ENCODE results near the gene FBXO8. TPM values are rescaled to one million over a fixed set of nuclear protein-coding genes. Genes with fewer than 3 reads are reported as not detected.

FBXO8 gene
- total RNA-seq, 1 experiment from 2014 or later = 5.8 TPM

GRCh38 chr4:174214101-174214878 is 69.2 kb downstream of the FBXO8 start:
- H3K4me3 ChIP-seq (ENCODE audit: low read depth in 2 of 2, low read length in 2 of 2) = peak overlapping the region; percentile 4 to 30; a peak in 3 of 4 replicates
- no peak for ATAC-seq
- TF ChIP-seq TCF7L2 (IDR thresholded peaks at IDR 0.05; ENCODE audit: low read depth, low read length) = peak; percentile 61; the same call in 1 of the 2 replicates
- TF ChIP-seq, protein P1, sequence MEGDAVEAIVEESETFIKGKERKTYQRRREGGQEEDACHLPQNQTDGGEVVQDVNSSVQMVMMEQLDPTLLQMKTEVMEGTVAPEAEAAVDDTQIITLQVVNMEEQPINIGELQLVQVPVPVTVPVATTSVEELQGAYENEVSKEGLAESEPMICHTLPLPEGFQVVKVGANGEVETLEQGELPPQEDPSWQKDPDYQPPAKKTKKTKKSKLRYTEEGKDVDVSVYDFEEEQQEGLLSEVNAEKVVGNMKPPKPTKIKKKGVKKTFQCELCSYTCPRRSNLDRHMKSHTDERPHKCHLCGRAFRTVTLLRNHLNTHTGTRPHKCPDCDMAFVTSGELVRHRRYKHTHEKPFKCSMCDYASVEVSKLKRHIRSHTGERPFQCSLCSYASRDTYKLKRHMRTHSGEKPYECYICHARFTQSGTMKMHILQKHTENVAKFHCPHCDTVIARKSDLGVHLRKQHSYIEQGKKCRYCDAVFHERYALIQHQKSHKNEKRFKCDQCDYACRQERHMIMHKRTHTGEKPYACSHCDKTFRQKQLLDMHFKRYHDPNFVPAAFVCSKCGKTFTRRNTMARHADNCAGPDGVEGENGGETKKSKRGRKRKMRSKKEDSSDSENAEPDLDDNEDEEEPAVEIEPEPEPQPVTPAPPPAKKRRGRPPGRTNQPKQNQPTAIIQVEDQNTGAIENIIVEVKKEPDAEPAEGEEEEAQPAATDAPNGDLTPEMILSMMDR (IDR thresholded peaks at IDR 0.05) = no peak
- BruUV-seq (replicated peaks) = no TSS peak
- no peak overlapping the region for H3K27ac ChIP-seq (ENCODE audit: low read length)
- no peaks in the 10 kb centered on the region for H3K9me3 ChIP-seq (ENCODE audit: control insufficient read depth, insufficient read depth, low read depth, low read length)
- H3K4me1 ChIP-seq (ENCODE audit: control insufficient read depth, insufficient read depth, low read length) = no peaks in the 10 kb centered on the region
- ChIA-PET CTCF (no interaction called here), POLR2A (interaction anchor here (0.6 kb wide), 1 partner anchor 680 kb away, joined by 7 read pairs; no protein-coding TSS in a partner anchor)
- H3K36me3 ChIP-seq (ENCODE audit: control insufficient read depth, insufficient read depth, low read length) = no peaks in the 10 kb centered on the region
- in situ Hi-C loops (cut with HindIII; ENCODE audit: low pct_unique_long_range_greater_than_20kb, low sequenced_read_pairs) (no loop called here), intact Hi-C loops (cut with micrococcal nuclease; ENCODE audit: unreplicated experiment) (loop anchor here (5.0 kb wide), 1 partner anchor 423 kb away; no protein-coding TSS in a partner anchor)
- no peak for DNase-seq (ENCODE audit: low read depth, low spot score)
- H3K27me3 ChIP-seq (ENCODE audit: control insufficient read depth, insufficient read depth, low read length) = no peaks in the 10 kb centered on the region

DNA sequence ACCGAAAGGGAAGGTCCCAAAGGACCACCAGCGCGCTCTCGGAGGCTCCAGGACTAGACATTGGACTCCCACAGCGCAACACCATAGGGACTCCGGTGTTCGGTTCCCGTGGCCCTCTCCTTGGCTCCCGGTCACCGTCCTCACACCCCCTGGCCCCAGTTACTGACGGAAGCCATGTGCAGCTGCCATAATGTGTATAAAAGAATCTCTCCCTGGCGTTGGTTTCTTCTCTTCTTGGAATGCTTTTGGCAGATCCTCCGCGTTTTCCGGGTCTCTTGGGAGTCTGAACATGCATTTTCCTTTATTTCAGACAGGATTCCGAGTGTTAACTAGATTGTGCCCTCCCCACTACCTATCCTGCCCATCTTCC is 69.8 kb downstream of the FBXO8 start:
- BruUV-seq (replicated peaks) = no TSS peak
- ChIA-PET CTCF (no interaction called here), POLR2A (interaction anchor here (0.6 kb wide), 1 partner anchor 679 kb away, joined by 7 read pairs; no protein-coding TSS in a partner anchor)
- Histone ChIP-seq H3K36me3 (ENCODE audit: control insufficient read depth, insufficient read depth, low read length) (no peaks in the 10 kb centered on the region), H3K27me3 (ENCODE audit: control insufficient read depth, insufficient read depth, low read length) (no peaks in the 10 kb centered on the region), H3K4me3 (ENCODE audit: low read depth in 2 of 2, low read length in 2 of 2) (peak overlapping the region; percentile 4 to 30; a peak in 3 of 4 replicates), H3K27ac (ENCODE audit: low read length) (no peak overlapping the region), H3K4me1 (ENCODE audit: control insufficient read depth, insufficient read depth, low read length) (no peaks in the 10 kb centered on the region), H3K9me3 (ENCODE audit: control insufficient read depth, insufficient read depth, low read depth, low read length) (no peaks in the 10 kb centered on the region)
- DNase-seq (ENCODE audit: low read depth, low spot score) (no peak), ATAC-seq (no peak)
- TF ChIP-seq TCF7L2 (IDR thresholded peaks at IDR 0.05; ENCODE audit: low read depth, low read length) (no peak), SIN3A (IDR thresholded peaks at IDR 0.05; ENCODE audit: borderline replicate concordance, insufficient read depth, low read depth, low read length) (no peak), POLR2AphosphoS5 (IDR thresholded peaks at IDR 0.05; ENCODE audit: low read depth, low read length) (no peak)
- TF ChIP-seq, protein P1 (IDR thresholded peaks at IDR 0.05) = no peak
- TF ChIP-seq, protein P2, sequence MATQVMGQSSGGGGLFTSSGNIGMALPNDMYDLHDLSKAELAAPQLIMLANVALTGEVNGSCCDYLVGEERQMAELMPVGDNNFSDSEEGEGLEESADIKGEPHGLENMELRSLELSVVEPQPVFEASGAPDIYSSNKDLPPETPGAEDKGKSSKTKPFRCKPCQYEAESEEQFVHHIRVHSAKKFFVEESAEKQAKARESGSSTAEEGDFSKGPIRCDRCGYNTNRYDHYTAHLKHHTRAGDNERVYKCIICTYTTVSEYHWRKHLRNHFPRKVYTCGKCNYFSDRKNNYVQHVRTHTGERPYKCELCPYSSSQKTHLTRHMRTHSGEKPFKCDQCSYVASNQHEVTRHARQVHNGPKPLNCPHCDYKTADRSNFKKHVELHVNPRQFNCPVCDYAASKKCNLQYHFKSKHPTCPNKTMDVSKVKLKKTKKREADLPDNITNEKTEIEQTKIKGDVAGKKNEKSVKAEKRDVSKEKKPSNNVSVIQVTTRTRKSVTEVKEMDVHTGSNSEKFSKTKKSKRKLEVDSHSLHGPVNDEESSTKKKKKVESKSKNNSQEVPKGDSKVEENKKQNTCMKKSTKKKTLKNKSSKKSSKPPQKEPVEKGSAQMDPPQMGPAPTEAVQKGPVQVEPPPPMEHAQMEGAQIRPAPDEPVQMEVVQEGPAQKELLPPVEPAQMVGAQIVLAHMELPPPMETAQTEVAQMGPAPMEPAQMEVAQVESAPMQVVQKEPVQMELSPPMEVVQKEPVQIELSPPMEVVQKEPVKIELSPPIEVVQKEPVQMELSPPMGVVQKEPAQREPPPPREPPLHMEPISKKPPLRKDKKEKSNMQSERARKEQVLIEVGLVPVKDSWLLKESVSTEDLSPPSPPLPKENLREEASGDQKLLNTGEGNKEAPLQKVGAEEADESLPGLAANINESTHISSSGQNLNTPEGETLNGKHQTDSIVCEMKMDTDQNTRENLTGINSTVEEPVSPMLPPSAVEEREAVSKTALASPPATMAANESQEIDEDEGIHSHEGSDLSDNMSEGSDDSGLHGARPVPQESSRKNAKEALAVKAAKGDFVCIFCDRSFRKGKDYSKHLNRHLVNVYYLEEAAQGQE (IDR thresholded peaks at IDR 0.05; ENCODE audit: insufficient read depth in 1 of 2, low read depth in 2 of 2, low read length in 1 of 2) = no peak
- intact Hi-C loops (cut with micrococcal nuclease; ENCODE audit: unreplicated experiment) (loop anchor here (5.0 kb wide), 1 partner anchor 424 kb away; no protein-coding TSS in a partner anchor), in situ Hi-C loops (cut with HindIII; ENCODE audit: low pct_unique_long_range_greater_than_20kb, low sequenced_read_pairs) (no loop called here)
